Panc1 (cell line): ENCODE results near the gene MAP7D3. TPM values are rescaled to one million over a fixed set of nuclear protein-coding genes. Genes with fewer than 3 reads are reported as not detected.
"Not testable (repeated sequence)": the region's sequence is repeated elsewhere in the genome, so short reads cannot be mapped to it uniquely, and the experiment has no call there.

Experiments used
- ATAC-seq: fragments of 200-7000 bp; cut with Tn5 transposase; 2 replicates; pipeline ENCODE4 v1.9.1; 2020; ENCODE audit warnings: mild to moderate bottlenecking, moderate library complexity
- BruUV-seq: library from RNA; stranded (reverse); fragments of 400-500 nt; replicated peaks from 2 replicates; lab custom pipeline; 2021; lab: Mats Ljungman, UMichigan
- CTCF ChIA-PET: fragments of 300-600 bp; sonication (Branson Sonifier 250); formaldehyde crosslinking; loops from one replicate; lab custom pipeline; 2022; ENCODE audit warnings: antibody characterized with exemption; lab: Charles Lee
- POLR2A ChIA-PET: fragments of 300-600 bp; sonication (Branson Sonifier 250); formaldehyde crosslinking; loops from one replicate; lab custom pipeline; 2022; ENCODE audit warnings: antibody characterized with exemption; lab: Charles Lee
- DNase-seq: peaks from one replicate; pipeline ENCODE4 v3.0.0-alpha.2; 2010; ENCODE audit warnings: low read depth, low spot score
- H3K27ac ChIP-seq: 2 replicates; pipeline ENCODE4 v1.5.1; 2011; ENCODE audit warnings: mild to moderate bottlenecking, low read length, inconsistent platforms
- H3K27me3 ChIP-seq: fragments of 200-500 bp; sonication (Bioruptor generic); 2 replicates; pipeline ENCODE4 v1.6.0; 2014; ENCODE audit warnings: low read length, inconsistent platforms; ENCODE audit not compliant: control insufficient read depth, insufficient read depth
- H3K36me3 ChIP-seq: fragments of 200-500 bp; sonication (Bioruptor generic); 2 replicates; pipeline ENCODE4 v1.5.1; 2014; ENCODE audit warnings: inconsistent platforms, mild to moderate bottlenecking, low read length, moderate library complexity; ENCODE audit not compliant: control insufficient read depth, insufficient read depth
- H3K4me1 ChIP-seq: 2 replicates; pipeline ENCODE4 v1.5.1; 2011; ENCODE audit warnings: inconsistent platforms, mild to moderate bottlenecking, low read length, moderate library complexity; ENCODE audit not compliant: control insufficient read depth, insufficient read depth
- H3K4me3 ChIP-seq, 2 experiments: 2 replicates each; pipeline ENCODE4 v1.5.1; 2011 to 2012; ENCODE audit warnings: low read depth in 2 of 2, low read length in 2 of 2, mild to moderate bottlenecking in 2 of 2, inconsistent platforms in 1 of 2, moderate library complexity in 1 of 2
- H3K9me3 ChIP-seq: fragments of 200-500 bp; sonication (Bioruptor generic); 2 replicates; pipeline ENCODE4 v1.5.1; 2014; ENCODE audit warnings: low read depth, mild to moderate bottlenecking, inconsistent platforms, low read length, moderate library complexity; ENCODE audit not compliant: control insufficient read depth, insufficient read depth
- CTCF ChIP-seq: fragments of 450-650 bp; IDR thresholded peaks from 2 replicates; pipeline ENCODE4 v1.5.1; 2017; ENCODE audit warnings: mild to moderate bottlenecking
- POLR2AphosphoS5 ChIP-seq: IDR thresholded peaks from 2 replicates; pipeline ENCODE4 v1.6.1; 2012; ENCODE audit warnings: mild to moderate bottlenecking, low read depth, low read length, moderate library complexity
- REST ChIP-seq, 2 experiments: IDR thresholded peaks; 2 replicates each; pipeline ENCODE4 v1.6.1; 2011 to 2012; ENCODE audit warnings: low read depth in 2 of 2, control low read depth in 1 of 2, low read length in 1 of 2, mild to moderate bottlenecking in 1 of 2, moderate library complexity in 1 of 2; ENCODE audit not compliant: insufficient read depth in 1 of 2
- SIN3A ChIP-seq: IDR thresholded peaks from 2 replicates; pipeline ENCODE4 v1.6.1; 2012; ENCODE audit warnings: low read depth, mild to moderate bottlenecking, low read length, moderate library complexity, borderline replicate concordance; ENCODE audit not compliant: insufficient read depth
- TCF7L2 ChIP-seq: IDR thresholded peaks from 2 replicates; pipeline ENCODE4 v1.6.1; 2011; ENCODE audit warnings: mild to moderate bottlenecking, low read depth, low read length, inconsistent platforms
- in situ Hi-C: cut with HindIII; loops from 2 replicates; pipeline ENCODE4 v1.10.0; 2016; ENCODE audit warnings: low sequenced_read_pairs, low pct_unique_long_range_greater_than_20kb
- intact Hi-C: fragments of 100-400 bp; cut with micrococcal nuclease; formaldehyde crosslinking; loops from one replicate; pipeline ENCODE4 v1.10.0; 2022; ENCODE audit not compliant: unreplicated experiment
- total RNA-seq: library from RNA; stranded (reverse); gene quantifications from one replicate; pipeline ENCODE4 v1.2.1, GENCODE V29; 2021; ENCODE audit not compliant: unreplicated experiment

Gene MAP7D3
- total RNA-seq, 1 experiment from 2014 or later = 23.3 TPM

GRCh38 chrX:136292656-136293055 is 41.5 kb upstream of the MAP7D3 start:
- ChIA-PET CTCF (no interaction called here), POLR2A (no interaction called here)
- Histone ChIP-seq H3K4me3 (no peak overlapping the region), H3K36me3 (no peaks in the 10 kb centered on the region), H3K27ac (no peak overlapping the region), H3K4me1 (no peaks in the 10 kb centered on the region), H3K27me3 (no peaks in the 10 kb centered on the region; the same call in 1 of the 2 replicates), H3K9me3 (no peaks in the 10 kb centered on the region)
- no peak for DNase-seq
- ATAC-seq = no peak
- intact Hi-C loops = no loop called here
- no peak for TF ChIP-seq REST (IDR thresholded peaks at IDR 0.05; ENCODE audit: insufficient read depth in 1 of 2, low read depth in 2 of 2, low read length in 1 of 2)
- no peak for TF ChIP-seq CTCF
- TF ChIP-seq POLR2AphosphoS5 = no peak
- TF ChIP-seq SIN3A = no peak
- no peak for TF ChIP-seq TCF7L2
- in situ Hi-C loops = no loop called here
- no TSS peak for BruUV-seq

- intact Hi-C loops = no loop called here
- ChIA-PET CTCF (no interaction called here), POLR2A (no interaction called here)
- no peak overlapping the region for H3K4me3 ChIP-seq
- no peaks in the 10 kb centered on the region for H3K4me1 ChIP-seq
- no peaks in the 10 kb centered on the region for H3K9me3 ChIP-seq
- no peaks in the 10 kb centered on the region; the same call in 1 of the 2 replicates for H3K27me3 ChIP-seq
- no peaks in the 10 kb centered on the region for H3K36me3 ChIP-seq
- in situ Hi-C loops = no loop called here
- ATAC-seq (no peak), DNase-seq (no peak)
- H3K27ac ChIP-seq = no peak overlapping the region
- TF ChIP-seq CTCF (no peak), POLR2AphosphoS5 (no peak), TCF7L2 (no peak), SIN3A (no peak), REST (IDR thresholded peaks at IDR 0.05; ENCODE audit: insufficient read depth in 1 of 2, low read depth in 2 of 2, low read length in 1 of 2) (no peak)
- no TSS peak for BruUV-seq
Measured at GRCh38 chrX:136291824-136292223, 40.6 kb upstream of the MAP7D3 start.

GRCh38 chrX:136286375-136286774 is 35.2 kb upstream of the MAP7D3 start:
- H3K9me3 ChIP-seq, DNase-seq, H3K36me3 ChIP-seq, H3K4me3 ChIP-seq, ATAC-seq, intact Hi-C loops, H3K27me3 ChIP-seq, BruUV-seq, in situ Hi-C loops, CTCF ChIA-PET, POLR2A ChIA-PET, H3K4me1 ChIP-seq, H3K27ac ChIP-seq: not testable (repeated sequence)
